HG02610 (cell line): ENCODE data around the gene CDKN3.

Source experiments
- ATAC-seq: cut with Tn5 transposase; IDR thresholded peaks from one replicate; pipeline ENCODE4 v1.9.1; 2021; ENCODE audit warnings: mild to moderate bottlenecking, moderate library complexity; ENCODE audit not compliant: unreplicated experiment

CDKN3 gene

GRCh38 chr14:54396493-54397335, at the start of gene CDKN3:
Gene CDKN3, plus strand, starts transcription at chr14:54397007. Its CDS starts 62 bp downstream, at chr14:54397069.
- ATAC-seq, result peak; percentile 98

- no peak for ATAC-seq
Measured at GRCh38 chr14:54347044-54347443, 49.8 kb upstream of the CDKN3 start.

DNA sequence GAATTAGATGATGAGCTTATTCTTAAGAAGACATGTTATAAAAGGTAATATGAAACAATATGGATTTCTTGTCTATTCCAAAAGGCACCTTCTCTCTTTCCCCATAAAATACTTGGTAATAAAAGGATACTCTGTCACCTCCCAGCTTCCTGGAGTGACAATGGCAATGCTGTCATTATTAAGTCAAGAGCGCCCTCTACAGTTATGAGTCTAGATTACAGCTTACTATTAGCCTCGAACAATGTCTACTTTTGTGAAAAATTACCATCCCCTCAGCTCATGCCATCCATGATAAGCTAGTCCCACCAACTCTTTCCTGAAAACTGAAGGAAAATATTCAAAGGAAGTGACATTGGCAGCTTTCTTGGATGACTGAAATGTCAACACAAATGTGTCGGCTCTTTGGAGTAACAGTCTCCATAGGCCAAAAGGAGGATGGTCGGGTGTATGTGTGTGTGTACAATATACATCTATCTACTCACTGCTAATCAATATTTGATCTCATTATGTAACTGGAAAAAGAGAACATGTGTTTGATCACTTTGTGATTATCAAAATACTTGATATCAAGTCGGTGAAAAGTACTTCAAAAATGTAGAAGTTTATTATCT, 48.7 kb upstream of the CDKN3 start:
- peak; percentile 44 for ATAC-seq

GRCh38 chr14:54348923-54349620, 47.7 kb upstream of the CDKN3 start:
- no peak for ATAC-seq

DNA sequence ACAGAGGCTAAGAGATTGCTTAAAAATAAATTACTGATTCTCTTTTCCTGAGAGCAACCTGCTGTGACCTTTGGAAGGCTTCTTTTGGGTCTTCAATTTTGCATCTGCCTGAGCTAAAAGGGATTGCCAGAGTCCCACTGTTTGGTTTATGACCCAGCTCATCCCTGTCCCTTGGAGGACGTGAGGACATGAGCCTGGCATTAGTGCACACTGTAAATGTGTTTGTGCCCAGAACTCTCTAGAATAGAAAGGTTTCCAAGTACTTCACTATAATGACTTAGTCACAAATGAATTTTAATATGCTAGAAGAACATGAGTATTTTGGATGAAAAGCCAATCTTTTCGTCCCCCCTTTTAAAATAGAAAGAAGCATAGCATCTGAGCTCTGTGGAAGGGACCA, 47.1 kb upstream of the CDKN3 start:
- no peak for ATAC-seq

DNA sequence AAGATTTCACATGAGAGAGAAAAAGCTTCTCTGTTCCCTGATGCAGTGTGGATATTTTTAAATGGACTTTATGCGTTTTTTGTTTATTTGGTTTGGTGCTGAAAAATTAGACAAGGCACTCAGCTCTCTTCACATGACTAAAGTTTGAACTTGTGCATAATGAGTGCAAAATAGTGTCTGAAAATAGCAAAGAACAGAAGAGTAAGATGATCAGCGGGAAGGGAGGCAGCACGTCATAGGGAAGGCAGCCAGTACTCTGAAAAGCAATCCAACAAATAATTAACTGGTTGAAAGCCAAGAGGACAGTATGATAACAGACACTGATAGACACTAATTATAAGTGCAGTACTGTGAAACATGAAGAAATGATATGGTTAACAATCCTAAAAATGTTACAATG, 46.6 kb upstream of the CDKN3 start:
- no peak for ATAC-seq

DNA sequence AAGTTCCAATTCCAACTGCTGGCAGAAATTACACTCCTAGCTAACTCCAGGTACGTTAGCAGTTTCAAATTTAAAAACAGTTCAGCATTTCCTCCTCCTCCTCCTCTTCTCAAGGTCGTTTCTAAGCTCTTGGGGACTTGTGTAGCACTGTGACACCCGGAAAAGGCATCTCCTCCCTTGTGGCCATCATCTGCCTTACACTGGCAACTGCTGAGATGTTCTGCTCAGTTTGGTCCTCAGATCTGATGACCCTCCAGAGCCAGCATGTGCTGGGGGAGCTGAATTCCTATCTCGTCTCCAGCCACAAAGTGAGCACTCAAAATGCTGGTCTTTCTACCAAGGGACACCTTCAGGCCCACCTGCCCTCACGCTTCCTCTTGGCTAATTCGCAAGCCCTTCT, 43.5 kb upstream of the CDKN3 start:
- no peak for ATAC-seq

- no peak for ATAC-seq
Measured at GRCh38 chr14:54353694-54354093, 43.1 kb upstream of the CDKN3 start.

- ATAC-seq, result no peak
Measured at GRCh38 chr14:54354096-54354495, 42.7 kb upstream of the CDKN3 start.

GRCh38 chr14:54354968-54355641, 41.7 kb upstream of the CDKN3 start:
- ATAC-seq, result no peak

DNA sequence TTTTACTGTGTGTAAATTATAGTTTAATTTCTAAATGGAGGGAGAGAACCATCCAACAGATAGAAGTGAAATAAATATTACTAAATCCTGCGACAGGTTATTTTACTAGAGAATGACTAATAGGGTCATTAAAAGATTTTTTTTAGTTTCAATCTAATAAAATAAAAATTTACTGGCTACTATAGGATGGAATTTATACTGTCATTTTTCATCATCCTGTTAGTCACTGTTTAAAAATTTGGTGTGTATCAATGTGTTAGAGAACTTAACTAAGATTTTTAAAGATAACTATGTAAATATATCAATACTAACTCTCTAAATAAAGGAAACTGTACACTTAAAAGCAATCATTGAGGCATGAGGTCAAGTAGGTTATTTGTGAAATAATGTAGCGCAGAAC, 41.1 kb upstream of the CDKN3 start:
- no peak for ATAC-seq

GRCh38 chr14:54356172-54356571, 40.6 kb upstream of the CDKN3 start:
- no peak for ATAC-seq

- no peak for ATAC-seq
Measured at GRCh38 chr14:54360667-54361066, 36.1 kb upstream of the CDKN3 start.

DNA sequence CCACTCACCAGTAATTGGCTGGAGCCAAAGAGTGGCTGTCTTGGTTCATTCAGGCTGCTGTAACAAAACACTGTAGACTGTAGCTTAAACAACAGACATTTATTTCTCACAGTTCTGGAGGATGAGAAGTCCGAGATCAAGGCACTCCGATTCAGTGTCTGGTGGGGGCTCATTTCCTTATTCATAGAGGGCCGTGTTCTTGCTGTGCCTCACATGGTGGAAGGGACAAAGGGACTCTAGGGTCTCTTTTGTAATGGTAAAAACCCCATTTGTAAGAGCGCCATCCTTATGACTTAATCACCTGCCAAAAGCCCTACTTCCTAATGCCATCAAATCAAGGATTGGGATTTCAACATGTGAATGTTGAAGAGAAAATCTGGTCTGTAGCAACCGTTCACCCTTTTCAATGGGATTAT, 34.7 kb upstream of the CDKN3 start:
- ATAC-seq, result no peak

- ATAC-seq, result no peak
Measured at GRCh38 chr14:54362759-54363437, 33.9 kb upstream of the CDKN3 start.

GRCh38 chr14:54364555-54365415, 32.0 kb upstream of the CDKN3 start:
- ATAC-seq, result no peak

- ATAC-seq, result no peak
Measured at GRCh38 chr14:54366736-54367735, 29.8 kb upstream of the CDKN3 start.

DNA sequence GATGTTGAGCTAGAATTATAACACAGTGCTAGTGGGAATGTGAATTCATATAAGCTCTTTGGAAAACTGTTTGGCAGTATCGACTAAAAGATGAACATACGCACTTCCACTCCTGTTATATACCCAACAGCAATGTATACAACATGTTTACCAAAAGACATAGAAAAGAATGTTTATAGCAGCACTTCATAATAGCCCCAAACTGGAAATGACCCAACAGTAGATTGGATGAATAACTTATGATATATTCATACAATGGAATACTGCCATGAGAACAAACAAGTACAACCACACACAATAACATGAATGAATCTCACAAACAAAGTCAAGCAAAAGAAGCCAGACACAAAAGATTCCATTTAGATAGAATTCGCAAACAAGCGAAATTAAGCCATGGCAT, 28.5 kb upstream of the CDKN3 start:
- no peak for ATAC-seq

- ATAC-seq, result no peak
Measured at GRCh38 chr14:54369343-54369742, 27.5 kb upstream of the CDKN3 start.
